ENCODE data around the gene GGT5.

DNA sequence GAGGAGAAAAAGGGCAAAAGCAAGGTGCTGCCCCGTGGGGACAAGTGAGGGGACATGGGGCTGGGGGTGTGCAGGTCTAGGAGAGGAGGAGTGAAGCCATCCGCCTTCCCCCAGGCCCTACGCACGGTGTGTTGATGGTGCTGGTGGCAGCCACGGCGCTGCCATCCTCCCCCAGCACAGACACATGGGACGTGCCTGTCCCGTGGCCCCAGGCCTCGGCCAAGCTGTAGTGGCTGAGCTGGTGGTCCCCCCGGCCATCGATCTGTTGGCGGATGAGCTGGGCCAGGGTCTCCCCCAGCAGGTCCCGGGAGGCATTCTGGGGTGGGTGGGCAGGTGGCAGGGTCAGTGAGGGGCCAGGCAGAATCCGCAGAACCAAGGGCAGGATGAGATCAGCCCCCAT, 18.9 kb downstream of the GGT5 start:
- TF ChIP-seq POLR2A (IDR thresholded peaks at IDR 0.05), result no peak
- TF ChIP-seq, protein P1, sequence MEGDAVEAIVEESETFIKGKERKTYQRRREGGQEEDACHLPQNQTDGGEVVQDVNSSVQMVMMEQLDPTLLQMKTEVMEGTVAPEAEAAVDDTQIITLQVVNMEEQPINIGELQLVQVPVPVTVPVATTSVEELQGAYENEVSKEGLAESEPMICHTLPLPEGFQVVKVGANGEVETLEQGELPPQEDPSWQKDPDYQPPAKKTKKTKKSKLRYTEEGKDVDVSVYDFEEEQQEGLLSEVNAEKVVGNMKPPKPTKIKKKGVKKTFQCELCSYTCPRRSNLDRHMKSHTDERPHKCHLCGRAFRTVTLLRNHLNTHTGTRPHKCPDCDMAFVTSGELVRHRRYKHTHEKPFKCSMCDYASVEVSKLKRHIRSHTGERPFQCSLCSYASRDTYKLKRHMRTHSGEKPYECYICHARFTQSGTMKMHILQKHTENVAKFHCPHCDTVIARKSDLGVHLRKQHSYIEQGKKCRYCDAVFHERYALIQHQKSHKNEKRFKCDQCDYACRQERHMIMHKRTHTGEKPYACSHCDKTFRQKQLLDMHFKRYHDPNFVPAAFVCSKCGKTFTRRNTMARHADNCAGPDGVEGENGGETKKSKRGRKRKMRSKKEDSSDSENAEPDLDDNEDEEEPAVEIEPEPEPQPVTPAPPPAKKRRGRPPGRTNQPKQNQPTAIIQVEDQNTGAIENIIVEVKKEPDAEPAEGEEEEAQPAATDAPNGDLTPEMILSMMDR (IDR thresholded peaks at IDR 0.05), result no peak

Data from tibial nerve (tissue), 3 donors.